SK-N-SH treated with all-trans-retinoic acid at 6 μM for 48 hours (cell line): Measurements from ENCODE around the gene OR4D10.

ENCODE experiments used
- ATAC-seq: fragments of 200-7000 bp; cut with Tn5 transposase; 3 replicates; pipeline ENCODE4 v1.9.1; 2020; ENCODE audit warnings: mild to moderate bottlenecking, moderate library complexity
- ARNTL ChIP-seq: fragments of 450-650 bp; formaldehyde crosslinking; IDR thresholded peaks from 2 replicates; pipeline ENCODE4 v1.5.0; 2020; ENCODE audit warnings: low read depth, mild to moderate bottlenecking, moderate library complexity, borderline replicate concordance
- BACH2 ChIP-seq: fragments of 250-450 bp; sonication (Bioruptor Pico); IDR thresholded peaks from 2 replicates; pipeline ENCODE4 v1.9.0; 2021; ENCODE audit warnings: mild to moderate bottlenecking, borderline replicate concordance
- CREB5 ChIP-seq: fragments of 250-450 bp; sonication (Bioruptor Pico); IDR thresholded peaks from 2 replicates; pipeline ENCODE4 v1.5.1; 2020; ENCODE audit warnings: low read depth, mild to moderate bottlenecking, moderate library complexity
- CSDC2 ChIP-seq: fragments of 250-450 bp; sonication (Bioruptor Pico); IDR thresholded peaks from 2 replicates; pipeline ENCODE4 v1.5.0; 2020; ENCODE audit warnings: mild to moderate bottlenecking, moderate library complexity
- CSRNP3 ChIP-seq: fragments of 250-450 bp; sonication (Bioruptor Pico); IDR thresholded peaks from 2 replicates; pipeline ENCODE4 v1.5.1; 2021; ENCODE audit warnings: mild to moderate bottlenecking, moderate library complexity
- ESRRG ChIP-seq: fragments of 250-450 bp; sonication (Bioruptor Pico); IDR thresholded peaks from 2 replicates; pipeline ENCODE4 v1.6.1; 2021; ENCODE audit warnings: mild to moderate bottlenecking
- OSR1 ChIP-seq: fragments of 250-450 bp; sonication (Bioruptor Pico); IDR thresholded peaks from 2 replicates; pipeline ENCODE4 v1.8.0; 2022; ENCODE audit warnings: moderate library complexity, mild to moderate bottlenecking, inconsistent platforms
- PATZ1 ChIP-seq: fragments of 250-450 bp; sonication (Bioruptor Pico); IDR thresholded peaks from 2 replicates; pipeline ENCODE4 v1.8.0; 2020; ENCODE audit warnings: mild to moderate bottlenecking, moderate library complexity, borderline replicate concordance
- POU6F1 ChIP-seq: fragments of 250-450 bp; sonication (Bioruptor Pico); IDR thresholded peaks from 2 replicates; pipeline ENCODE4 v1.8.0; 2021; ENCODE audit warnings: low read depth, mild to moderate bottlenecking, moderate library complexity, borderline replicate concordance
- PPARA ChIP-seq: fragments of 250-450 bp; sonication (Bioruptor Pico); IDR thresholded peaks from 2 replicates; pipeline ENCODE4 v1.5.0; 2020; ENCODE audit warnings: mild to moderate bottlenecking, borderline replicate concordance
- RARB ChIP-seq: fragments of 250-450 bp; sonication (Bioruptor Pico); IDR thresholded peaks from 2 replicates; pipeline ENCODE4 v1.8.0; 2021; ENCODE audit warnings: mild to moderate bottlenecking, moderate library complexity
- SNAI2 ChIP-seq: fragments of 250-450 bp; sonication (Bioruptor Pico); IDR thresholded peaks from 2 replicates; pipeline ENCODE4 v1.5.0; 2020; ENCODE audit warnings: mild to moderate bottlenecking, moderate library complexity
- TCF4 ChIP-seq: fragments of 250-450 bp; sonication (Bioruptor Pico); IDR thresholded peaks from 2 replicates; pipeline ENCODE4 v1.8.0; 2021; ENCODE audit warnings: mild to moderate bottlenecking, moderate library complexity, borderline replicate concordance
- TSHZ2 ChIP-seq: fragments of 250-450 bp; sonication (Bioruptor Pico); IDR thresholded peaks from 2 replicates; pipeline ENCODE4 v1.5.0; 2020; ENCODE audit warnings: mild to moderate bottlenecking, moderate library complexity
- ZC3H10 ChIP-seq: fragments of 250-450 bp; sonication (Bioruptor Pico); IDR thresholded peaks from 2 replicates; pipeline ENCODE4 v1.5.1; 2021; ENCODE audit warnings: mild to moderate bottlenecking, moderate library complexity
- ZFP30 ChIP-seq: fragments of 450-650 bp; formaldehyde crosslinking; IDR thresholded peaks from 2 replicates; pipeline ENCODE4 v1.5.0; 2022; ENCODE audit warnings: mild to moderate bottlenecking, moderate library complexity
- ZNF565 ChIP-seq: fragments of 450-650 bp; formaldehyde crosslinking; conservative IDR thresholded peaks from 2 replicates; pipeline ENCODE4 v1.5.0; 2020; ENCODE audit warnings: low read depth, mild to moderate bottlenecking, moderate library complexity
- ZNF70 ChIP-seq: fragments of 450-650 bp; formaldehyde crosslinking; IDR thresholded peaks from 2 replicates; pipeline ENCODE4 v1.5.0; 2020; ENCODE audit warnings: mild to moderate bottlenecking, moderate library complexity
- ZNF8 ChIP-seq: fragments of 450-650 bp; formaldehyde crosslinking; IDR thresholded peaks from 2 replicates; pipeline ENCODE4 v1.5.0; 2020; ENCODE audit warnings: mild to moderate bottlenecking, moderate library complexity

OR4D10 gene

GRCh38 chr11:59475176-59475575 is 2.1 kb downstream of the OR4D10 start (continued):
- TF ChIP-seq PATZ1 (CRISPR knock-in tag) (no peak), POU6F1 (CRISPR knock-in tag) (no peak), ZFP30 (CRISPR knock-in tag) (no peak)

GRCh38 chr11:59479906-59480305 is 6.8 kb downstream of the OR4D10 start:
- ATAC-seq: no peak

GRCh38 chr11:59480359-59480758 is 7.2 kb downstream of the OR4D10 start:
- TF ChIP-seq ARNTL (CRISPR knock-in tag) (no peak), CSDC2 (CRISPR knock-in tag) (no peak), ZNF70 (CRISPR knock-in tag) (no peak), ZNF8 (CRISPR knock-in tag) (no peak), ZFP30 (CRISPR knock-in tag) (no peak)
- no peak for ATAC-seq

More at GRCh38 chr11:59479906-59480305, 6.8 kb downstream of the OR4D10 start:
- TF ChIP-seq CSRNP3 (CRISPR knock-in tag) (no peak), ZNF8 (CRISPR knock-in tag) (no peak), ZFP30 (CRISPR knock-in tag) (no peak), CREB5 (no peak), BACH2 (CRISPR knock-in tag) (no peak), PPARA (CRISPR knock-in tag) (no peak), ARNTL (CRISPR knock-in tag) (no peak), TCF4 (CRISPR knock-in tag) (no peak), OSR1 (CRISPR knock-in tag) (no peak), TSHZ2 (CRISPR knock-in tag) (no peak), ZNF565 (no peak), ESRRG (CRISPR knock-in tag) (no peak), RARB (CRISPR knock-in tag) (no peak), ZNF70 (CRISPR knock-in tag) (no peak), CSDC2 (CRISPR knock-in tag) (no peak)

GRCh38 chr11:59501931-59502330 is 28.8 kb downstream of the OR4D10 start:
- ATAC-seq: no peak
- TF ChIP-seq ESRRG (CRISPR knock-in tag): no peak
- no peak for TF ChIP-seq ZC3H10 (CRISPR knock-in tag)
- TF ChIP-seq ARNTL (CRISPR knock-in tag): no peak
- TF ChIP-seq TSHZ2 (CRISPR knock-in tag): no peak
- no peak for TF ChIP-seq OSR1 (CRISPR knock-in tag)
- TF ChIP-seq CSDC2 (CRISPR knock-in tag): no peak
- no peak for TF ChIP-seq PPARA (CRISPR knock-in tag)
- no peak for TF ChIP-seq BACH2 (CRISPR knock-in tag)
- TF ChIP-seq ZNF8 (CRISPR knock-in tag): no peak
- no peak for TF ChIP-seq TCF4 (CRISPR knock-in tag)
- no peak for TF ChIP-seq PATZ1 (CRISPR knock-in tag)
- TF ChIP-seq SNAI2: no peak
